Trophoblast cell (in vitro differentiated cells and primary cell): ENCODE measurements around the gene MAPKAPK2.

Experiments used
- DNase-seq, 2 donors: peaks; one replicate each; pipeline ENCODE4 v3.0.0-alpha.2; 2016
- H2AFZ ChIP-seq: 2 replicates; pipeline ENCODE4 v1.6.1; 2013; ENCODE audit warnings: low read length, moderate library complexity, mild to moderate bottlenecking; ENCODE audit not compliant: insufficient read depth, poor library complexity
- H2AK5ac ChIP-seq: 2 replicates; pipeline ENCODE4 v1.6.1; 2013; ENCODE audit warnings: mild to moderate bottlenecking, low read length
- H2BK120ac ChIP-seq: 2 replicates; pipeline ENCODE4 v1.6.1; 2013; ENCODE audit warnings: low read length, mild to moderate bottlenecking, moderate library complexity; ENCODE audit not compliant: insufficient read depth, poor library complexity
- H2BK12ac ChIP-seq: 2 replicates; pipeline ENCODE4 v1.6.1; 2013; ENCODE audit warnings: mild to moderate bottlenecking, low read length, moderate library complexity
- H2BK5ac ChIP-seq: 2 replicates; pipeline ENCODE4 v1.6.1; 2013; ENCODE audit warnings: low read length, low read depth, moderate library complexity, mild to moderate bottlenecking; ENCODE audit not compliant: poor library complexity
- H3K14ac ChIP-seq: 2 replicates; pipeline ENCODE4 v1.6.1; 2013; ENCODE audit warnings: mild to moderate bottlenecking, low read length
- H3K18ac ChIP-seq: 2 replicates; pipeline ENCODE4 v1.6.1; 2013; ENCODE audit warnings: mild to moderate bottlenecking, low read length
- H3K23ac ChIP-seq: 2 replicates; pipeline ENCODE4 v1.6.1; 2013; ENCODE audit warnings: low read length
- H3K27ac ChIP-seq: 2 replicates; pipeline ENCODE4 v1.5.1; 2013; ENCODE audit warnings: low read depth, mild to moderate bottlenecking, inconsistent platforms, low read length, moderate library complexity
- H3K27me3 ChIP-seq: 2 replicates; pipeline ENCODE4 v1.6.1; 2013; ENCODE audit warnings: inconsistent platforms, mild to moderate bottlenecking, low read length, moderate library complexity; ENCODE audit not compliant: insufficient read depth
- H3K36me3 ChIP-seq, 2 experiments: 1 replicate in 1 of 2; 2 replicates in 1 of 2; pipeline ENCODE4 v1.6.1; 2013; ENCODE audit warnings: low read length in 2 of 2, mild to moderate bottlenecking in 2 of 2, moderate library complexity in 1 of 2; ENCODE audit not compliant: insufficient read depth in 2 of 2, control insufficient read depth in 1 of 2
- H3K4ac ChIP-seq: 2 replicates; pipeline ENCODE4 v1.6.1; 2013; ENCODE audit warnings: low read depth, mild to moderate bottlenecking, low read length, moderate library complexity
- H3K4me1 ChIP-seq, 2 experiments: 1 replicate in 1 of 2; 2 replicates in 1 of 2; pipeline ENCODE4 v1.6.1; 2013; ENCODE audit warnings: low read length in 2 of 2, mild to moderate bottlenecking in 2 of 2, moderate library complexity in 1 of 2; ENCODE audit not compliant: insufficient read depth in 2 of 2, control insufficient read depth in 1 of 2
- H3K4me2 ChIP-seq: 2 replicates; pipeline ENCODE4 v1.6.1; 2013; ENCODE audit warnings: inconsistent platforms, mild to moderate bottlenecking, low read length, moderate library complexity
- H3K4me3 ChIP-seq: 2 replicates; pipeline ENCODE4 v1.5.1; 2013; ENCODE audit warnings: mild to moderate bottlenecking, low read depth, low read length, inconsistent platforms
- H3K79me1 ChIP-seq: one replicate; pipeline ENCODE4 v1.6.1; 2013; ENCODE audit warnings: low read length
- H3K79me2 ChIP-seq: 2 replicates; pipeline ENCODE4 v1.6.1; 2013; ENCODE audit warnings: low read length, mild to moderate bottlenecking; ENCODE audit not compliant: control insufficient read depth, insufficient read depth, poor library complexity
- H3K9ac ChIP-seq: 2 replicates; pipeline ENCODE4 v1.6.1; 2013; ENCODE audit warnings: mild to moderate bottlenecking, low read length
- H3K9me3 ChIP-seq: 2 replicates; pipeline ENCODE4 v1.6.1; 2013; ENCODE audit warnings: low read depth, mild to moderate bottlenecking, control low read depth, inconsistent platforms, low read length; ENCODE audit not compliant: insufficient read depth
- H4K12ac ChIP-seq: 2 replicates; pipeline ENCODE4 v1.6.1; 2013; ENCODE audit warnings: low read depth, mild to moderate bottlenecking, low read length, moderate library complexity
- H4K8ac ChIP-seq: 2 replicates; pipeline ENCODE4 v1.6.1; 2013; ENCODE audit warnings: low read depth, mild to moderate bottlenecking, low read length, moderate library complexity
- H4K91ac ChIP-seq: one replicate; pipeline ENCODE4 v1.6.1; 2013; ENCODE audit warnings: low read depth, mild to moderate bottlenecking, low read length, moderate library complexity
- WGBS: extraction: QIAGEN DNeasy Blood & Tissue Kit; methylation state at CpG from one replicate; pipeline ENCODE4 v1.1.7; 2013; ENCODE audit warnings: missing lambda C conversion rate; ENCODE audit not compliant: insufficient read length, insufficient coverage; ENCODE audit errors: extremely low coverage; 5-methylcytosine and 5-hydroxymethylcytosine counted together

MAPKAPK2 gene

DNA sequence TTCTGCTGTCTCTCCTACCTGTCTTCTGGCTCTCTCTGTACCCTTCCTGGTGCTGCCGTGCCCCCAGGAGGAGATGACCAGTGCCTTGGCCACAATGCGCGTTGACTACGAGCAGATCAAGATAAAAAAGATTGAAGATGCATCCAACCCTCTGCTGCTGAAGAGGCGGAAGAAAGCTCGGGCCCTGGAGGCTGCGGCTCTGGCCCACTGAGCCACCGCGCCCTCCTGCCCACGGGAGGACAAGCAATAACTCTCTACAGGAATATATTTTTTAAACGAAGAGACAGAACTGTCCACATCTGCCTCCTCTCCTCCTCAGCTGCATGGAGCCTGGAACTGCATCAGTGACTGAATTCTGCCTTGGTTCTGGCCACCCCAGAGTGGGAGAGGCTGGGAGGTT is 47.8 kb downstream of the MAPKAPK2 start:
- no CpG with 5 or more reads among the region's 11 CpGs for WGBS
- H3K18ac ChIP-seq = no peak overlapping the region
- no peak overlapping the region for H4K12ac ChIP-seq
- no peaks in the 10 kb centered on the region for H3K79me1 ChIP-seq
- no peak overlapping the region for H3K9ac ChIP-seq
- H3K14ac ChIP-seq = no peak overlapping the region
- no peak overlapping the region for H4K8ac ChIP-seq
- peaks cover 58 to 69% of the 10 kb centered on the region in 2 experiments for H3K36me3 ChIP-seq
- no peak overlapping the region for H3K27ac ChIP-seq
- H2AK5ac ChIP-seq = no peak overlapping the region
- H3K9me3 ChIP-seq = no peaks in the 10 kb centered on the region
- no peak overlapping the region for H2BK5ac ChIP-seq
- H3K27me3 ChIP-seq = no peaks in the 10 kb centered on the region
- no peak overlapping the region for H2BK120ac ChIP-seq
- DNase-seq = no peak
- H3K79me2 ChIP-seq = no peaks in the 10 kb centered on the region
- no peak overlapping the region for H2BK12ac ChIP-seq
- no peak overlapping the region for H3K4me2 ChIP-seq
- H4K91ac ChIP-seq = no peak overlapping the region
- no peak overlapping the region for H3K4me3 ChIP-seq
- H3K4ac ChIP-seq = no peak overlapping the region
- no peak overlapping the region for H3K23ac ChIP-seq
- H2AFZ ChIP-seq = no peak overlapping the region
- no peaks in the 10 kb centered on the region for H3K4me1 ChIP-seq

DNA sequence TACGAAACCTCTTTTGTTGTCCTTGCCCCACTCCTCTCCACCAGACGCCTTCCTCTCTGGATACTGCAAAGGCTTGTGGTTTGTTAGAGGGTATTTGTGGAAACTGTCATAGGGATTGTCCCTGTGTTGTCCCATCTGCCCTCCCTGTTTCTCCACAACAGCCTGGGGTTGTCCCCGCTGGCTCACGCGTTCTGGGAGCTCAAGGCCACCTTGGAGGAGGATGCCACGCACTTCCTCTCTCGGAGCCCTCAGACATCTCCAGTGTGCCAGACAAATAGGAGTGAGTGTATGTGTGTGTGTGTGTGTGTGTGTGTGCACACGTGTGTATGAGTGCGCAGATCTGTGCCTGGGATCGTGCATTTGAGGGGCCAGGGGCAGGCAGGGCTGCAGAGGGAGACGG is 48.3 kb downstream of the MAPKAPK2 start:
- H2AFZ ChIP-seq = no peak overlapping the region
- no peak for DNase-seq
- no peaks in the 10 kb centered on the region for H3K27me3 ChIP-seq
- no peaks in the 10 kb centered on the region for H3K79me2 ChIP-seq
- H4K8ac ChIP-seq = no peak overlapping the region
- no peak overlapping the region for H3K4ac ChIP-seq
- no peak overlapping the region for H3K4me3 ChIP-seq
- no peak overlapping the region for H3K23ac ChIP-seq
- no peaks in the 10 kb centered on the region for H3K9me3 ChIP-seq
- H2BK12ac ChIP-seq = no peak overlapping the region
- no peaks in the 10 kb centered on the region for H3K79me1 ChIP-seq
- H3K18ac ChIP-seq = no peak overlapping the region
- no peak overlapping the region for H3K4me2 ChIP-seq
- no peak overlapping the region for H2BK120ac ChIP-seq
- H4K91ac ChIP-seq = no peak overlapping the region
- H3K9ac ChIP-seq = no peak overlapping the region
- WGBS = no CpG with 5 or more reads among the region's 11 CpGs
- H3K14ac ChIP-seq = no peak overlapping the region
- H3K4me1 ChIP-seq = peaks cover 0 to under 1% of the 10 kb centered on the region in 2 experiments
- no peak overlapping the region for H4K12ac ChIP-seq
- H3K36me3 ChIP-seq = peaks cover 58 to 69% of the 10 kb centered on the region in 2 experiments
- no peak overlapping the region for H3K27ac ChIP-seq
- H2AK5ac ChIP-seq = no peak overlapping the region
- no peak overlapping the region for H2BK5ac ChIP-seq

DNA sequence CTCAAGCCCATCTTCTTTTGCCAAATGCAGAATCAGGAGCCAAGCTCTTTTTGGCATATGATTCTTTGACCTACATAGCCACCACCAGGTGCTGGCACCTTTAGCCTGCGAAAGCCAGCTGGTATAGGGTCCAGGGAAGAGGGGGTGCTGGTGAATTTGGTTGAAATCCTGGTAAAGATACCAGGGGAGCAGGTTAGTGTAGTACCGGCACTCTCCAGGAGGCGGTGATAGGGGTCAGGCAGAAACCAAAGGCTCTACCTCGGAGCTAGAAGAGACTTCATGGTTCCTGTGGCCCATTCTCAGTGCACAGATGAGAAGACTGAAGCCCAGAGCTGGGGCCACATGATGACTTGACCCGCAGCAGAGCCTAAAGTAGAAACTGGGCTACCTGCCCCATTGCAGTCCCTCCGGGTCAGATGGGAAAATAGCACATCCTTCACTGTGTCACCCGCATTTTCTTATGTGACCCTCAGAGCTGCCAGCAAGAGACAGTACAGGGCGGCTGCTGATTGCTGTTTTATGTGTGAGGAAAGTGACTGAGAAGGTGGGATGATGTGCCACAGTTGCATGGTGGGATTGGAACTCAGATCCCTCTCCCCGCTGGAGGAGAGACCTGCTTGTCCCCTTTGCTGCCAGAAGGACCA is 49.9 kb downstream of the MAPKAPK2 start:
- no peak overlapping the region for H3K23ac ChIP-seq
- H3K14ac ChIP-seq = no peak overlapping the region
- no peak overlapping the region for H3K4me2 ChIP-seq
- H2BK12ac ChIP-seq = no peak overlapping the region
- no peak overlapping the region for H3K4me3 ChIP-seq
- H3K9me3 ChIP-seq = no peaks in the 10 kb centered on the region
- no peak overlapping the region for H3K9ac ChIP-seq
- H4K91ac ChIP-seq = no peak overlapping the region
- H3K27me3 ChIP-seq = no peaks in the 10 kb centered on the region
- H2BK5ac ChIP-seq = no peak overlapping the region
- H3K79me1 ChIP-seq = no peaks in the 10 kb centered on the region
- no peak overlapping the region for H4K12ac ChIP-seq
- DNase-seq = peak in 1 of 2 donors; percentile 61
- no peak overlapping the region for H3K18ac ChIP-seq
- no peak overlapping the region for H4K8ac ChIP-seq
- H2AK5ac ChIP-seq = no peak overlapping the region
- no CpG with 5 or more reads among the region's 9 CpGs for WGBS
- H3K79me2 ChIP-seq = no peaks in the 10 kb centered on the region
- no peak overlapping the region for H2AFZ ChIP-seq
- peaks cover 2 to 10% of the 10 kb centered on the region in 2 experiments for H3K4me1 ChIP-seq
- no peak overlapping the region for H3K27ac ChIP-seq
- H3K36me3 ChIP-seq = peaks cover 50 to 58% of the 10 kb centered on the region in 2 experiments
- H2BK120ac ChIP-seq = no peak overlapping the region
- H3K4ac ChIP-seq = no peak overlapping the region

DNA sequence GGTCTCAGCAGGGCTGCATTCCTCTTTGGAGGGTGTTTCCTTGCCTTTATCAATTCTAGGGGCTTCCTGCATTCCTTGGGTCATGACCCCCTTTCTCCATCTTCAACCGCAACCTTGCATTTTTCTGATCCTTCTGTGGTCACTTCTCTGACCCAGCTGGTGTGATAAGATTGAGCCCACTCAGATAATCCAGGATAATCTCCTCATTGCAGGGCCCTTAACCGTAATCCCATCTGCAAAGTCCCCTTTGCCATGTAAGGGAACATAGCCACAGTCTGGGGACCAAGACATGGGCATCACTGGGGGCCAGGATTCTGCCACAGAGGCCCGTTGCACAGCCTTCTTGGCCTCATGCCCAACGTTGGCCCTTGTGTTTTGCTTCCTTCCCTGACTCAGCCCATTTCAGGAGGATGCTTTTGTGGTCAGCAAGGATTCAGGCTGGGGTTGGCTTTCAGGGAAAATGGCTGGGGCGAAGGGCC is 50.9 kb downstream of the MAPKAPK2 start:
- WGBS = no CpG with 5 or more reads among the region's 5 CpGs
- no peak overlapping the region for H3K4me3 ChIP-seq
- no peak overlapping the region for H2BK5ac ChIP-seq
- no peak overlapping the region for H2AK5ac ChIP-seq
- H3K9me3 ChIP-seq = no peaks in the 10 kb centered on the region
- no peak overlapping the region for H3K4ac ChIP-seq
- no peak overlapping the region for H2BK120ac ChIP-seq
- H3K27ac ChIP-seq = no peak overlapping the region
- no peak overlapping the region for H4K8ac ChIP-seq
- H3K79me2 ChIP-seq = no peaks in the 10 kb centered on the region
- no peak for DNase-seq
- no peaks in the 10 kb centered on the region for H3K27me3 ChIP-seq
- no peak overlapping the region for H4K12ac ChIP-seq
- H3K4me2 ChIP-seq = no peak overlapping the region
- H3K18ac ChIP-seq = no peak overlapping the region
- peaks cover 42 to 49% of the 10 kb centered on the region in 2 experiments for H3K36me3 ChIP-seq
- no peak overlapping the region for H3K9ac ChIP-seq
- H2BK12ac ChIP-seq = no peak overlapping the region
- no peak overlapping the region for H3K14ac ChIP-seq
- no peak overlapping the region for H4K91ac ChIP-seq
- no peak overlapping the region for H2AFZ ChIP-seq
- H3K23ac ChIP-seq = no peak overlapping the region
- H3K79me1 ChIP-seq = no peaks in the 10 kb centered on the region
- H3K4me1 ChIP-seq = peaks cover 2 to 12% of the 10 kb centered on the region in 2 experiments
